GM21526 (cell line): ENCODE measurements around the gene CACNG4.

Source experiments
- ATAC-seq: cut with Tn5 transposase; IDR thresholded peaks from one replicate; pipeline ENCODE4 v1.9.1; 2021; ENCODE audit warnings: moderate library complexity; ENCODE audit not compliant: unreplicated experiment, low FRiP score

The CACNG4 gene

GRCh38 chr17:66980896-66981295 lies 16.4 kb downstream of the CACNG4 start:
- ATAC-seq, result no peak

GRCh38 chr17:66981983-66982508 lies 17.5 kb downstream of the CACNG4 start:
- ATAC-seq, result no peak

GRCh38 chr17:66983414-66984021 lies 19.0 kb downstream of the CACNG4 start:
- ATAC-seq, result no peak

- ATAC-seq, result no peak
Observed at GRCh38 chr17:66984730-66985129, 20.2 kb downstream of the CACNG4 start.

- ATAC-seq, result no peak
Observed at GRCh38 chr17:66985338-66986237, 21.1 kb downstream of the CACNG4 start.

- ATAC-seq, result no peak
Observed at GRCh38 chr17:66986659-66987058, 22.2 kb downstream of the CACNG4 start.

- ATAC-seq, result no peak
Observed at GRCh38 chr17:66987059-66987616, 22.6 kb downstream of the CACNG4 start.

GRCh38 chr17:66988069-66988798 lies 23.7 kb downstream of the CACNG4 start:
- ATAC-seq, result no peak

GRCh38 chr17:66989076-66989475 lies 24.6 kb downstream of the CACNG4 start:
- ATAC-seq, result no peak

- no peak for ATAC-seq
Observed at GRCh38 chr17:66989579-66989978, 25.1 kb downstream of the CACNG4 start.

- no peak for ATAC-seq
Observed at GRCh38 chr17:66990047-66990446, 25.5 kb downstream of the CACNG4 start.

- no peak for ATAC-seq
Observed at GRCh38 chr17:66992911-66993442, 28.5 kb downstream of the CACNG4 start.

- no peak for ATAC-seq
Observed at GRCh38 chr17:66994361-66994760, 29.9 kb downstream of the CACNG4 start.

- no peak for ATAC-seq
Observed at GRCh38 chr17:66994930-66995535, 30.5 kb downstream of the CACNG4 start.

GRCh38 chr17:66995944-66996343 lies 31.4 kb downstream of the CACNG4 start:
- no peak for ATAC-seq

- no peak for ATAC-seq
Observed at GRCh38 chr17:66996926-66997325, 32.4 kb downstream of the CACNG4 start.

GRCh38 chr17:67003231-67003630 lies 38.7 kb downstream of the CACNG4 start:
- ATAC-seq, result no peak

- ATAC-seq, result no peak
Observed at GRCh38 chr17:67004181-67004580, 39.7 kb downstream of the CACNG4 start.

GRCh38 chr17:67007266-67007665 lies 42.8 kb downstream of the CACNG4 start:
- ATAC-seq, result no peak

GRCh38 chr17:67008101-67008500 lies 43.6 kb downstream of the CACNG4 start:
- no peak for ATAC-seq
